ENCODE results near the gene GARS1. TPM values are rescaled to one million over a fixed set of nuclear protein-coding genes. Genes with fewer than 3 reads are reported as not detected.

GARS1 gene
- total RNA-seq, 5 donors from 2014 or later (not counting 1 experiment from before 2014, with no cell fraction given), result 78.8 to 121 (median 114) TPM

DNA sequence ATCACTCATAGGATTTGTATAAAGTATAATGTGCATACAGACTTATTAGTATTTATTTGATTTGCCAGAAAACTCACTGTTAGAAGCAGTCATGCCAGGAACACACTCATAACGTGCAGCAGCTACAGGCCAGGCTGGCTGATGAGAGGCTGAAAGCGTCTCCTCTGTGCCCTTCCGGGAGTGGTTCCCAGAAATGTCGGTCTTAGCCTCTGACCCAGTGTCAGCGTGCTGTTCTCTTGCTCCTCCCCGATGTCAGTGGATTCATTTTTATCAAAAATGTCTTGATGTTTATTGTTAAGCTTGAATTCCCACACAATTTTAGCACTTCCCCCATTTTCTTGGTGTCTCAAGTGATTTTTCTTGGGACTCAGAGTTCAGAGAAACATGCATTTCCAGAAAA is 33.3 kb upstream of the GARS1 start:
- Mint-ChIP-seq H3K27me3 (no peaks in the 10 kb centered on the region), H3K27ac (no peak overlapping the region), H3K4me1 (peaks cover 0 to 6% (median 0%) of the 10 kb centered on the region in 3 donors), H3K4me3 (no peak overlapping the region), H3K9me3 (no peaks in the 10 kb centered on the region), H3K36me3 (peaks cover 31% of the 10 kb centered on the region)
- Histone ChIP-seq H3K27ac (ENCODE audit: low read length) (no peak overlapping the region), H3K9me3 (no peaks in the 10 kb centered on the region), H3K36me3 (ENCODE audit: control insufficient read depth in 2 of 2, extremely low read depth in 1 of 2, insufficient read depth in 1 of 2, low read length in 1 of 2) (peaks cover 6 to 36% of the 10 kb centered on the region in 2 donors), H3K4me3 (ENCODE audit: control insufficient read depth in 1 of 2, extremely low read depth in 1 of 2, low read length in 1 of 2) (no peak overlapping the region), H3K27me3 (replicated peaks in 1 of 2; ENCODE audit: control insufficient read depth in 2 of 2, extremely low read depth in 1 of 2, insufficient read depth in 2 of 2, low read length in 1 of 2) (no peaks in the 10 kb centered on the region), H3K4me1 (ENCODE audit: control insufficient read depth in 1 of 2, extremely low read depth in 1 of 2, insufficient read depth in 2 of 2, low read length in 2 of 2) (no peaks in the 10 kb centered on the region)
- ChIA-PET CTCF (interaction anchor here (0.8 to 1.1 kb wide), 2 partner anchors 8 to 285 kb away, joined by 3 read pairs; no protein-coding TSS in a partner anchor), POLR2A (no interaction called here)
- WGBS (ENCODE audit: insufficient coverage), result 98% methylated on average over 4 of the region's 6 CpGs
- ATAC-seq (replicated peaks in 1 of 4) (no peak), DNase-seq (no peak)

DNA sequence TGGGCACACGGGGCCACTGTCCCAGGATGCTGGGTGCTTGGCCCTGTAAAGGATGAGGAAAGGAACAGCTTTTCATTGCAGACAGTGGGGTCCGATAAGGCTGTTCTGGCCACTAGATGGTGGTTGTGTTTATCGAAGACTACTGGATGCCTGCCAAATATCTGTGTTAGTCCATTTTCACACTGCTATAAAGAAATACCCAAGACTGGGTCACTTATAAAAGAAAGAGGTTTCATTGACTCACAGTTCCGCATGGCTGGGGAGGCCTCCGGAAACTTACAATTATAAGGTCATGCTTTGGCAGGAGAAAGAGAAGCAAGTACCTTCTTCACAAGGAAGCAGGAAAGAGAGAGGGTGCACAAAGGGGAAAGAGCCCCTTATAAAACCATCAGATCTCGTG is 32.2 kb upstream of the GARS1 start:
- no peaks in the 10 kb centered on the region for H3K4me1 ChIP-seq (ENCODE audit: control insufficient read depth in 1 of 2, extremely low read depth in 1 of 2, insufficient read depth in 2 of 2, low read length in 2 of 2)
- no peak for ATAC-seq (replicated peaks in 1 of 4)
- no peaks in the 10 kb centered on the region for H3K27me3 Mint-ChIP-seq
- ChIA-PET CTCF (interaction anchor here (1.1 to 2.3 kb wide), 2 partner anchors 13 to 286 kb away, joined by 3 to 10 read pairs; no protein-coding TSS in a partner anchor), POLR2A (no interaction called here)
- DNase-seq, result no peak
- peaks cover 36% of the 10 kb centered on the region for H3K36me3 Mint-ChIP-seq
- H3K27me3 ChIP-seq (replicated peaks in 1 of 2; ENCODE audit: control insufficient read depth in 2 of 2, extremely low read depth in 1 of 2, insufficient read depth in 2 of 2, low read length in 1 of 2), result no peaks in the 10 kb centered on the region
- no peaks in the 10 kb centered on the region for H3K9me3 Mint-ChIP-seq
- H3K9me3 ChIP-seq, result no peaks in the 10 kb centered on the region
- H3K27ac Mint-ChIP-seq, result no peak overlapping the region
- H3K4me3 Mint-ChIP-seq, result no peak overlapping the region
- peaks cover 6 to 40% of the 10 kb centered on the region in 2 donors for H3K36me3 ChIP-seq (ENCODE audit: control insufficient read depth in 2 of 2, extremely low read depth in 1 of 2, insufficient read depth in 1 of 2, low read length in 1 of 2)
- H3K4me1 Mint-ChIP-seq, result peaks cover 0 to 6% (median 0%) of the 10 kb centered on the region in 3 donors
- no CpG with 5 or more reads among the region's 6 CpGs for WGBS (ENCODE audit: insufficient coverage)
- H3K4me3 ChIP-seq (ENCODE audit: control insufficient read depth in 1 of 2, extremely low read depth in 1 of 2, low read length in 1 of 2), result no peak overlapping the region
- H3K27ac ChIP-seq (ENCODE audit: low read length), result no peak overlapping the region

DNA sequence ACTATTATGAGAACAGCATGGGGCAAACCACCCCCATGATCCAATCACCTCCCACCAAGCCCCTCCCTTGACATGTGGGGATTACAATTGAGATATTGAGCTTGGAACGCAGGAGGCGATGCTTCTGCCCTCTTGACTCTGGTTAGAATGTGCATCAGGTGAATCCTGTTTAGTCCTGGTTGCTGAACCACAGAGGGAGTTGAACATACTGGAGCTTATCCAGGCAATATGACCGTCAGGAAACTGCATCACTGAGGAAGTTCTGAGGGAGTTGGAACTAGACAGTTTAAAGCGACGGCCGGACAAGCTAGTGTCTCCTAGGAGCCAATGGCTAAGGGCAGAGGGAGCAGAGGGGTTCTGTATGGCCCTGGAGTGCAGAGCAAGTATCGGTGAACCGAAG is 31.8 kb upstream of the GARS1 start:
- 100% methylated on average over 4 of the region's 8 CpGs for WGBS (ENCODE audit: insufficient coverage)
- Mint-ChIP-seq H3K27me3 (no peaks in the 10 kb centered on the region), H3K36me3 (peaks cover 36% of the 10 kb centered on the region), H3K4me1 (peaks cover 0 to 6% (median 0%) of the 10 kb centered on the region in 3 donors), H3K27ac (no peak overlapping the region), H3K9me3 (no peaks in the 10 kb centered on the region), H3K4me3 (no peak overlapping the region)
- H3K4me3 ChIP-seq (ENCODE audit: control insufficient read depth in 1 of 2, extremely low read depth in 1 of 2, low read length in 1 of 2), result no peak overlapping the region
- H3K27ac ChIP-seq (ENCODE audit: low read length), result no peak overlapping the region
- no peak for ATAC-seq (replicated peaks in 1 of 4)
- peaks cover 6 to 42% of the 10 kb centered on the region in 2 donors for H3K36me3 ChIP-seq (ENCODE audit: control insufficient read depth in 2 of 2, extremely low read depth in 1 of 2, insufficient read depth in 1 of 2, low read length in 1 of 2)
- no peaks in the 10 kb centered on the region for H3K27me3 ChIP-seq (replicated peaks in 1 of 2; ENCODE audit: control insufficient read depth in 2 of 2, extremely low read depth in 1 of 2, insufficient read depth in 2 of 2, low read length in 1 of 2)
- POLR2A ChIA-PET, result no interaction called here
- no peak for DNase-seq
- no peaks in the 10 kb centered on the region for H3K9me3 ChIP-seq
- H3K4me1 ChIP-seq (ENCODE audit: control insufficient read depth in 1 of 2, extremely low read depth in 1 of 2, insufficient read depth in 2 of 2, low read length in 2 of 2), result no peaks in the 10 kb centered on the region
- CTCF ChIA-PET, result interaction anchor here (0.6 to 2.3 kb wide), 6 partner anchors 11 to 16 kb away, joined by 3 to 10 read pairs (median 6); no protein-coding TSS in a partner anchor

DNA sequence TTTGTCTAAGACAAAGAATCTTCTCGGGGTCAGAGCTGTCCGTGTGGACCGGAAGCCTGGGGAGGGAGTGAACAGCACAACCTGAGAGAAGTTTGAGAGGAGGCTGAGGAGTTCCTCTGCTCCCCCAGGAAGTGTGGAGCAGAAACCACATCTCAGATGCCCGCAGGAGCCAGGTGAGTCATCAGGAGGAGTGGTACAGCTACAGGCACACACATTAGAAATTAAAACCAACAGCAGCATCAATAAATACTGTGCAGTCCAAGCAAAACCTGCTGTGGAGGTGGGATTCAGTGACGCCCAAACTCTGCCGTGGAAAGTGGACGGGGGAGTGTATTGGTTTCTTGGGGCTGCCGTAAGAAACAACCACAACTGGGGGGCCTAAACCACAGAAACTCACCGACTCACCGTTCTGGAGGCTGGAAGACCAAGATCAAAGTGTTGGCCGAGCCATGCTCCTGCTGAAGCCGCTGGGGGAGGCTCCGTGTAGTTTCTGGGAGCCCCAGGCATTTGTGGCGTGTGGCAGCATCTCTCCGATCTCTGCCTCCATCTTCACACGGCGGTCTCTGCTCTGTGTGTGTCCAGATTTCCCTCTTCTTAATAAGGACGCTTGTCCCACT is 31.2 kb upstream of the GARS1 start:
- DNase-seq (no peak), ATAC-seq (replicated peaks in 1 of 4) (no peak)
- peaks cover 6 to 46% of the 10 kb centered on the region in 2 donors for H3K36me3 ChIP-seq (ENCODE audit: control insufficient read depth in 2 of 2, extremely low read depth in 1 of 2, insufficient read depth in 1 of 2, low read length in 1 of 2)
- H3K9me3 ChIP-seq, result no peaks in the 10 kb centered on the region
- Mint-ChIP-seq H3K9me3 (no peaks in the 10 kb centered on the region), H3K4me1 (peaks cover 0 to 6% (median 0%) of the 10 kb centered on the region in 3 donors), H3K4me3 (no peak overlapping the region), H3K36me3 (peaks cover 36% of the 10 kb centered on the region), H3K27ac (no peak overlapping the region), H3K27me3 (no peaks in the 10 kb centered on the region)
- H3K27me3 ChIP-seq (replicated peaks in 1 of 2; ENCODE audit: control insufficient read depth in 2 of 2, extremely low read depth in 1 of 2, insufficient read depth in 2 of 2, low read length in 1 of 2), result no peaks in the 10 kb centered on the region
- H3K4me3 ChIP-seq (ENCODE audit: control insufficient read depth in 1 of 2, extremely low read depth in 1 of 2, low read length in 1 of 2), result no peak overlapping the region
- POLR2A ChIA-PET, result no interaction called here
- WGBS (ENCODE audit: insufficient coverage), result 88% methylated on average over 14 of the region's 18 CpGs
- CTCF ChIA-PET, result interaction anchor here (0.6 to 2.8 kb wide), 25 partner anchors 10 to 608 kb away, joined by 3 to 19 read pairs (median 5); no protein-coding TSS in a partner anchor
- H3K4me1 ChIP-seq (ENCODE audit: control insufficient read depth in 1 of 2, extremely low read depth in 1 of 2, insufficient read depth in 2 of 2, low read length in 2 of 2), result no peaks in the 10 kb centered on the region
- no peak overlapping the region for H3K27ac ChIP-seq (ENCODE audit: low read length)

DNA sequence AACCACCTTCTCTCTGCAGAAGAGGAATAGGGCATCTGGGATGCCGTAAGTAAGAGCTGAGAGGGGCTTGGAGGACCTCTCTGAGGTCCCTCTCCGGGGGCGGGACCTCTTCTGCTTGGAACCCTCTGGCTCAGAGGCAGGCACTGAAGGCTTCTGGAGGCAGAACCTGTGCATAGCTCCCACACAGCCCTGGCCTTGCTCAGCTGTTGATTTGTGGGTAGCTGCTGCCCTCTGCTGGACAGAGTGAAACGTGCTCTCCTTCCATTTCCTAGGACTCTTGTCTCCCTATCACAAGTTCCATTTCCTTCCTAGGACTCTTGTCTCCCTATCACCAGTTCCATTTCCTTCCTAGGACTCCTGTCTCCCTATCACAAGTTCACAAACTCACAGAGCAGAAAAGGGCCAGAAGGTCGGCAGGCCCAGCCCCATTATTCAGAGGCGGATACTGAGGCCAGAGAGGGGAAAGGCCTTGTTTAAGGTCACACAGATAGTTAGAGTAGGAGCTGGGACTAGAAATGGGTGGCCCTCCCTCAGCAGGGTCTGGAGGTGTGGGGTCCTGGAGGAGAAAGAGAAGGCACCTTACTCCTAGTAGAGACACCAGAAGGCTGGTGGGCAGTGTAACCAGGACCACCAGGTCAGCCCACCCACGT is 30.3 kb upstream of the GARS1 start:
- POLR2A ChIA-PET, result no interaction called here
- Histone ChIP-seq H3K4me1 (ENCODE audit: control insufficient read depth in 1 of 2, extremely low read depth in 1 of 2, insufficient read depth in 2 of 2, low read length in 2 of 2) (no peaks in the 10 kb centered on the region), H3K4me3 (ENCODE audit: control insufficient read depth in 1 of 2, extremely low read depth in 1 of 2, low read length in 1 of 2) (no peak overlapping the region), H3K9me3 (no peaks in the 10 kb centered on the region), H3K27ac (ENCODE audit: low read length) (no peak overlapping the region), H3K36me3 (ENCODE audit: control insufficient read depth in 2 of 2, extremely low read depth in 1 of 2, insufficient read depth in 1 of 2, low read length in 1 of 2) (peaks cover 6 to 47% of the 10 kb centered on the region in 2 donors), H3K27me3 (replicated peaks in 1 of 2; ENCODE audit: control insufficient read depth in 2 of 2, extremely low read depth in 1 of 2, insufficient read depth in 2 of 2, low read length in 1 of 2) (no peaks in the 10 kb centered on the region)
- Mint-ChIP-seq H3K36me3 (peaks cover 36% of the 10 kb centered on the region), H3K27ac (no peak overlapping the region), H3K9me3 (no peaks in the 10 kb centered on the region), H3K27me3 (no peaks in the 10 kb centered on the region), H3K4me1 (peaks cover 0 to 6% (median 0%) of the 10 kb centered on the region in 3 donors), H3K4me3 (no peak overlapping the region)
- 30% methylated on average over 4 of the region's 7 CpGs for WGBS (ENCODE audit: insufficient coverage)
- CTCF ChIA-PET, result interaction anchor here (0.7 to 2.8 kb wide), 25 partner anchors 9 to 609 kb away, joined by 3 to 19 read pairs (median 5); no protein-coding TSS in a partner anchor
- DNase-seq (peak; percentile 31 to 86 (median 68)), ATAC-seq (replicated peaks in 1 of 4) (peak; percentile 83 to 91 (median 89))

DNA sequence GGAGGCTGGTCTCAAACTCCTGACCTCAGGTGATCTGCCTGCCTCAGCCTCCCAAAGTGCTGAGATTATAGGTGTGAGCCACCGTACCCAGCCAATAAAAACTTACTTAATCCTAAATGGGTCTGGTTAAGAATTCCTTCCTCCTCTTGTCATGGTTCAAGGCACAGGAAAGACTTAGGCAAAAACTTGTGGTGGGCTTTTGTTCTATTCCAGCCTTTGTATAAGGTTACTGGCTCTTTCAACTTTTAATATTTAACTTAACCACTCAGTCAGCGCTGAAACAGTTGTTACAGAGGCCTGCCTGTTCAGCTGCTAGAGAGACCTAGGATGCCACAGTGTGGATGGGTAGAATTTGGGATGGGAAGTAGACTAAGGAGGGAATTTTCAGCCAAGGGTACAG is 28.1 kb upstream of the GARS1 start:
- Histone ChIP-seq H3K27me3 (replicated peaks in 1 of 2; ENCODE audit: control insufficient read depth in 2 of 2, extremely low read depth in 1 of 2, insufficient read depth in 2 of 2, low read length in 1 of 2) (no peaks in the 10 kb centered on the region), H3K9me3 (no peaks in the 10 kb centered on the region), H3K36me3 (ENCODE audit: control insufficient read depth in 2 of 2, extremely low read depth in 1 of 2, insufficient read depth in 1 of 2, low read length in 1 of 2) (peaks cover 1 to 42% of the 10 kb centered on the region in 2 donors), H3K4me3 (ENCODE audit: control insufficient read depth in 1 of 2, extremely low read depth in 1 of 2, low read length in 1 of 2) (no peak overlapping the region), H3K4me1 (ENCODE audit: control insufficient read depth in 1 of 2, extremely low read depth in 1 of 2, insufficient read depth in 2 of 2, low read length in 2 of 2) (no peaks in the 10 kb centered on the region), H3K27ac (ENCODE audit: low read length) (no peak overlapping the region)
- Mint-ChIP-seq H3K36me3 (peaks cover 35% of the 10 kb centered on the region), H3K4me1 (peaks cover 0 to 6% (median 0%) of the 10 kb centered on the region in 3 donors), H3K4me3 (no peak overlapping the region), H3K27ac (peak overlapping the region in 1 of 2 donors; percentile 12), H3K27me3 (no peaks in the 10 kb centered on the region), H3K9me3 (peaks cover 0 to 7% (median 3%) of the 10 kb centered on the region in 3 donors)
- no CpG with 5 or more reads among the region's 2 CpGs for WGBS (ENCODE audit: insufficient coverage)
- ATAC-seq (replicated peaks in 1 of 4), result no peak
- ChIA-PET POLR2A (no interaction called here), CTCF (interaction anchor here (1.1 to 1.2 kb wide), 2 partner anchors 18 to 481 kb away, joined by 4 read pairs; no protein-coding TSS in a partner anchor)
- DNase-seq, result no peak

All from T-cell (primary cell).